Adipocyte (in vitro differentiated cells): ENCODE data around the gene WDR6.

ENCODE experiments used
- DNase-seq: peaks from one replicate; pipeline ENCODE4 v3.0.0-alpha.2; 2015; ENCODE audit warnings: low read depth
- H3K27me3 ChIP-seq: replicated peaks from 2 replicates; pipeline ENCODE4 v1.7.0; 2013; ENCODE audit warnings: mild to moderate bottlenecking, low read length, moderate library complexity; ENCODE audit not compliant: control insufficient read depth, insufficient read depth
- H3K36me3 ChIP-seq: 2 replicates; pipeline ENCODE4 v1.7.0; 2013; ENCODE audit warnings: low read length, mild to moderate bottlenecking, moderate library complexity; ENCODE audit not compliant: control insufficient read depth, insufficient read depth, severe bottlenecking
- H3K4me1 ChIP-seq: 2 replicates; pipeline ENCODE4 v1.7.0; 2013; ENCODE audit warnings: mild to moderate bottlenecking, low read length, moderate library complexity; ENCODE audit not compliant: control insufficient read depth, insufficient read depth
- H3K4me3 ChIP-seq: 2 replicates; pipeline ENCODE4 v1.7.0; 2013; ENCODE audit warnings: mild to moderate bottlenecking, low read length, moderate library complexity
- H3K9ac ChIP-seq: 2 replicates; pipeline ENCODE4 v1.7.0; 2013; ENCODE audit warnings: mild to moderate bottlenecking, low read length, moderate library complexity
- H3K9me3 ChIP-seq: 2 replicates; pipeline ENCODE4 v1.7.0; 2013; ENCODE audit warnings: mild to moderate bottlenecking, low read length, moderate library complexity; ENCODE audit not compliant: control insufficient read depth

The WDR6 gene, protein sequence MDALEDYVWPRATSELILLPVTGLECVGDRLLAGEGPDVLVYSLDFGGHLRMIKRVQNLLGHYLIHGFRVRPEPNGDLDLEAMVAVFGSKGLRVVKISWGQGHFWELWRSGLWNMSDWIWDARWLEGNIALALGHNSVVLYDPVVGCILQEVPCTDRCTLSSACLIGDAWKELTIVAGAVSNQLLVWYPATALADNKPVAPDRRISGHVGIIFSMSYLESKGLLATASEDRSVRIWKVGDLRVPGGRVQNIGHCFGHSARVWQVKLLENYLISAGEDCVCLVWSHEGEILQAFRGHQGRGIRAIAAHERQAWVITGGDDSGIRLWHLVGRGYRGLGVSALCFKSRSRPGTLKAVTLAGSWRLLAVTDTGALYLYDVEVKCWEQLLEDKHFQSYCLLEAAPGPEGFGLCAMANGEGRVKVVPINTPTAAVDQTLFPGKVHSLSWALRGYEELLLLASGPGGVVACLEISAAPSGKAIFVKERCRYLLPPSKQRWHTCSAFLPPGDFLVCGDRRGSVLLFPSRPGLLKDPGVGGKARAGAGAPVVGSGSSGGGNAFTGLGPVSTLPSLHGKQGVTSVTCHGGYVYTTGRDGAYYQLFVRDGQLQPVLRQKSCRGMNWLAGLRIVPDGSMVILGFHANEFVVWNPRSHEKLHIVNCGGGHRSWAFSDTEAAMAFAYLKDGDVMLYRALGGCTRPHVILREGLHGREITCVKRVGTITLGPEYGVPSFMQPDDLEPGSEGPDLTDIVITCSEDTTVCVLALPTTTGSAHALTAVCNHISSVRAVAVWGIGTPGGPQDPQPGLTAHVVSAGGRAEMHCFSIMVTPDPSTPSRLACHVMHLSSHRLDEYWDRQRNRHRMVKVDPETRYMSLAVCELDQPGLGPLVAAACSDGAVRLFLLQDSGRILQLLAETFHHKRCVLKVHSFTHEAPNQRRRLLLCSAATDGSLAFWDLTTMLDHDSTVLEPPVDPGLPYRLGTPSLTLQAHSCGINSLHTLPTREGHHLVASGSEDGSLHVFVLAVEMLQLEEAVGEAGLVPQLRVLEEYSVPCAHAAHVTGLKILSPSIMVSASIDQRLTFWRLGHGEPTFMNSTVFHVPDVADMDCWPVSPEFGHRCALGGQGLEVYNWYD

DNA sequence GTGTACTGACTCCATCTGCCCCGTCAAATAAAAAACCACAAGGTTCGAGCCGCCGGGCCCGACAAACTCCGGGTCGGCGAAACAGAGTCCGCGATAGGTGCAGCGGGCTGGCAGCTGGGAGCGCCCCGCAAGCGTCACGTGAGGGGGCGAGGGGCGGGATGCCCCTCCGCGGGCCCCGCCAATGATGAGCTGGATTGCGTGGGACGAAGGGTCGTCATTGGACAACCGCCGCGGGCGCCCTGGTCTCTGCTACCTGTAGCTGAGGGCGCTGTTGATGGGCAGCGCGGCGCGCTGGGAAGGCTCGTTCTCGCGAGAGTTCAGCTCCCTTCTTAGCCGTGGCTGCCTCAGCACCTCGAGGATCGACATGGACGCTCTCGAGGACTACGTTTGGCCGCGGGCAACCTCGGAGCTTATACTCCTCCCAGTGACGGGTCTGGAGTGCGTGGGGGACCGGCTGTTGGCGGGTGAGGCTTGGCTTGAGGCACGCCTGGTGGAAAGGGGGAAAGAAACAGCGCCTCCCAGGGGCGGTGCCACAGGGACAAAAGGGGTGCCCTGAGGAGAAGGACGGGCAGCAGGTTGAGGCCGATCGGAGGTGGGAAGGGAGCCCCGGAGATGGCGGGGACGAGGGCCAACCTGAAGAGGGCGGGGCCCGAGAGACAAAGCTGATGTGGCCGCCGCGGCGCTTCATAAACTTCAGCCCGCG, at the start of gene WDR6:
TSS of gene WDR6 (plus strand) at position 324 of the 703 bp plus-strand sequence. CDS start at position 365, 41 bp downstream.
- peaks cover 18% of the 10 kb centered on the region for H3K4me1 ChIP-seq
- H3K4me3 ChIP-seq: peak within 1 kb of the TSS; percentile 92
- peak; percentile 98 for DNase-seq
- H3K9me3 ChIP-seq: no peaks in the 10 kb centered on the region
- H3K36me3 ChIP-seq: no peaks in the 10 kb centered on the region
- H3K9ac ChIP-seq: peak within 1 kb of the TSS; percentile 95
- no peaks in the 10 kb centered on the region for H3K27me3 ChIP-seq

DNA sequence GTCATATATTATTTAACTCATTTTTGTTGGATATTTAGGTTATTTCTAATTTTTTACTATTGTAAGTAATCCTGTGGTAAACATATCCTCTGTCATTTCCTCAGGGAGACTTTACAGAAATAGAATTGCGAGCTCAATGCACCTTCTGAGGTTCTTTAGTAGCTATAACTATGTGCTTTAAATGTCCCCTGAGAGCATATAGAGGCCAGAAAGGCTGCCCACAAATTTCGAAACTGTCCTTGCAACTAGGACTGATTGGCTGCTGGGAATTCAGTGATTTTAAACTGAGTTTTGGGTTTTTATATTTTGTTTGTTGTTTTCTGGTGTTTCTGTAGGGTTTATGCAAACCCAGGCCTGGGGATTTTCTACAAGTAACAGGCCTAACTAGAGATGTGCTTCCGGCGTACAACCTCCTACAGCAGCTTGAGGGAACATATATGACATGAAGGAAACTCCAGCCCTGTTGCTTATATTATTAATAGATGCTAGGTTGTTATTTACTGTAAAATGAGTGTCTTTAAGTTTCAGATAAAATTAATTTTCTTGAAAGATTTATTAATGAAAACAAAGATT, 46.3 kb upstream of the WDR6 start:
- no peaks in the 10 kb centered on the region for H3K9me3 ChIP-seq
- H3K4me1 ChIP-seq: peaks cover 11% of the 10 kb centered on the region
- peak; percentile 80 for DNase-seq
- H3K27me3 ChIP-seq: no peaks in the 10 kb centered on the region
- peak overlapping the region; percentile 37 for H3K9ac ChIP-seq
- H3K36me3 ChIP-seq: peaks cover 34% of the 10 kb centered on the region
- H3K4me3 ChIP-seq: peak overlapping the region; percentile 58

DNA sequence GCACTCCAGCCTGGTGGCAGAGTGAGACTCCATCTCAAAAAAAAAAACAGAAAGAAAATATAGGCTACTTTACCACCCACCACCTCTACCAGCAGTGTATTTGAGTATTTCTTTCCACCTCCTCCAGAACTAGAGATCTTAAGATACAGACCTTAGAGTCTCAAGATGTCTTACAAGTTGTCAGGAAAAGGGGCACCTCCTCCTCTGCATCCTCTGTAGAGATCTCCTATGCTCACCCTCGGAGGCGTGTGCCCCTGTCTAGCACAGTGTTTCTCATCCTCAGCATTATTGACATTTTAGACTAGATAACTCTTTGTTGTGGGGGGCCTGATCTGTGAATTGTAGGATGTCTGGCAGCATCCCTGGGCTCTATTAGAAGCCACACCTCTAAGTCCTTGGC, 44.9 kb upstream of the WDR6 start:
- Histone ChIP-seq H3K4me3 (no peak overlapping the region), H3K36me3 (peaks cover 46% of the 10 kb centered on the region), H3K27me3 (no peaks in the 10 kb centered on the region), H3K9ac (no peak overlapping the region), H3K4me1 (peaks cover 11% of the 10 kb centered on the region), H3K9me3 (no peaks in the 10 kb centered on the region)
- DNase-seq: no peak

DNA sequence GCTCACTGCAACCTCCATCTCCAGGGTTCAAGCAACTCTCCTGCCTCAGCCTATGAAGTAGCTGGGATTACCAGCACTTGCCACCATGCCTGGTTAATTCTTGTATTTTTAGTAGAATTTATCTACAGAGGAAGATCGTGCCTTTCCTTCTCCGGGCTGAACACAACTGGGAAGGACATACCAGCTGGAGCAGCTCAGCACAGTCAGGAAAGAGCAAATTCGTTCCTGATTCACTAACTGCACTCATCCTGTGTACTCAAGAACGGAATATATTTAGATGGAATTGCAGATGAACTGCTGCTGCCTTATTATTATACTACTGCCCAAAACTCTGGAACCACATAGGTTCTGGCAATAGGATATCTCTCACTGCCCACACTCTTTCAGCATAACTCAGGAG, 44.3 kb upstream of the WDR6 start:
- peaks cover 47% of the 10 kb centered on the region for H3K36me3 ChIP-seq
- H3K9me3 ChIP-seq: no peaks in the 10 kb centered on the region
- no peak overlapping the region for H3K4me3 ChIP-seq
- no peaks in the 10 kb centered on the region for H3K27me3 ChIP-seq
- no peak for DNase-seq
- H3K4me1 ChIP-seq: peaks cover 11% of the 10 kb centered on the region
- H3K9ac ChIP-seq: no peak overlapping the region

DNA sequence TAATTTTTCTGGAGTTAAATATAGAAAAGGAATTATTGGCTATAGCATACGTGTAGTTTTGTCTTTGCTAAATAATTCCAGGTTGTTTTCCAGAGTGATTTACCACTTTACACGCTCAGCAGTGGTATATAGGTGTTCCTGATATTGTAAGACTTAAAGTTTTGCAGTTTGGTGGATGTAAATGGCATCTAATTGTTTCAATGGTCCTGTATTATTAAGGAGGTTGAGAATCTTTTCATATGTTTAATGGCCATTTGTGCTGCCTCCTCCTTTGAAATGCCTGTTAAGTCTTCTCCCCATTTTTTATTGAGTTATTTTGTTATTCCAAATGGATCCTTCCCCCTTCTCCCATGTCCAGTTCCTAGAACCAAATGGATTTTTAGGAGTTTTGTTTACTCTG, 43.6 kb upstream of the WDR6 start:
- Histone ChIP-seq H3K9me3 (no peaks in the 10 kb centered on the region), H3K36me3 (peaks cover 48% of the 10 kb centered on the region), H3K4me3 (no peak overlapping the region), H3K27me3 (no peaks in the 10 kb centered on the region), H3K4me1 (peaks cover 11% of the 10 kb centered on the region), H3K9ac (no peak overlapping the region)
- no peak for DNase-seq

DNA sequence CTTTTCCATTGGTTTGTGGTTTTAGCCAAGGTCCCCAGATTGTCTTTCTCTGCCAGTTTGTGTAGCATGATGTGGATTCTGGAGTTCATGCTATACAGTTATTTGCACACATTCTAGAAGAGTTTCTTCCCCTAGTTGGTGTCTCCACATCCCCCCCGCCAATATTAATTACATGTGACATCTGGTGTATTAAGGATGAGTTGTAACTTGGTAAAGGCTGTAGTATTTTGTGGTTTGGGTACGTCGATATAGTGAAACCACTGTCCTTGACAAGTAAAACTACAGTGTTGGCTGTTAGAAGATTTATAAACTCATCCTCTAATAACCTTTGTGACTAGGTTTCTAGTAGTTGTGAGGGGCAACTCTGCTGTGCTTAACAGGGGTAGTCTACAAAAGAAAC, 40.8 kb upstream of the WDR6 start:
- H3K4me3 ChIP-seq: no peak overlapping the region
- DNase-seq: no peak
- H3K27me3 ChIP-seq: no peaks in the 10 kb centered on the region
- peaks cover 72% of the 10 kb centered on the region for H3K36me3 ChIP-seq
- peaks cover 2% of the 10 kb centered on the region for H3K4me1 ChIP-seq
- H3K9ac ChIP-seq: no peak overlapping the region
- H3K9me3 ChIP-seq: no peaks in the 10 kb centered on the region

DNA sequence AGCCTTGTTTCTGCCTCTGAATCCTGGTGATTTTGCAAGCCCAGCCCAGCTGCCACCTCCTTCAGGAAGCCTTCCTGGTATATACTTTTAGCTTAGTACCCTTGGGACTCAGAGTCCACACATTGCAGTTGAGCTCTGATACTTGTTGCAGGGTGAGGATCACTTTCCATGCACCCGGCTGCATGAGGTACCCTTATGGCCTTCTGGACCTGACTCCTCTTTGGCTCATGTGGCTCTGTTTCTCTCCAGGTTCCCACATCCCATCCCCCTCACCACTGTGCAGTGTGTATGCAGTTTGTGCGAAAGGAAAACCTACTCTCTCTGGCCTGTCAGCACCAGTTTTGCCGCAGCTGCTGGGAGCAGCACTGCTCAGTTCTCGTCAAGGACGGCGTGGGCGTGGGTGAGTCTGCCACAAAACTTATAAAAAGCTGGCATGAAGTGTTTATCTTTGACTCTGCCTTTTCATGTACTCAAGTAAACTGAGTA, 40.3 kb upstream of the WDR6 start:
- DNase-seq: no peak
- Histone ChIP-seq H3K4me3 (no peak overlapping the region), H3K27me3 (no peaks in the 10 kb centered on the region), H3K36me3 (peaks cover 72% of the 10 kb centered on the region), H3K9ac (no peak overlapping the region), H3K9me3 (no peaks in the 10 kb centered on the region), H3K4me1 (no peaks in the 10 kb centered on the region)

DNA sequence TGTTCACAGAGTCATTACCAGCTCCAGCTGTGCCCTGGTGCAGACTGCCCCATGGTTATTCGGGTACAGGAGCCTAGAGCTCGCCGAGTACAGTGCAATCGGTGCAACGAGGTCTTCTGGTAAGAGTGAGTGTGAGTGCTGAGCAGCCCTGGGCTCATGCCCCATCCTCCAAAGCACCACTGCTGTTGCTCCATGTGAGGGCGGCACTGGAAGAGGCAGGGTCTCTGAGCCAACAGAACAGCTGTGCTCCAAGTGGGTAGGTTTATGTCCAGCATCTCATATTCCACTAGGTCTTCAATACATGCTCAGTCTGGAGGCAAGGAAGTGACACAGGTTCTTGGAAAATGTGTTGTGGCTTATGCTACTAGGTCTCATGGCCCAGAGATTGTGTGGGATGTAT, 36.6 kb upstream of the WDR6 start:
- no peak for DNase-seq
- Histone ChIP-seq H3K4me1 (no peaks in the 10 kb centered on the region), H3K9me3 (no peaks in the 10 kb centered on the region), H3K36me3 (peaks cover 87% of the 10 kb centered on the region), H3K4me3 (no peak overlapping the region), H3K27me3 (no peaks in the 10 kb centered on the region), H3K9ac (no peak overlapping the region)

DNA sequence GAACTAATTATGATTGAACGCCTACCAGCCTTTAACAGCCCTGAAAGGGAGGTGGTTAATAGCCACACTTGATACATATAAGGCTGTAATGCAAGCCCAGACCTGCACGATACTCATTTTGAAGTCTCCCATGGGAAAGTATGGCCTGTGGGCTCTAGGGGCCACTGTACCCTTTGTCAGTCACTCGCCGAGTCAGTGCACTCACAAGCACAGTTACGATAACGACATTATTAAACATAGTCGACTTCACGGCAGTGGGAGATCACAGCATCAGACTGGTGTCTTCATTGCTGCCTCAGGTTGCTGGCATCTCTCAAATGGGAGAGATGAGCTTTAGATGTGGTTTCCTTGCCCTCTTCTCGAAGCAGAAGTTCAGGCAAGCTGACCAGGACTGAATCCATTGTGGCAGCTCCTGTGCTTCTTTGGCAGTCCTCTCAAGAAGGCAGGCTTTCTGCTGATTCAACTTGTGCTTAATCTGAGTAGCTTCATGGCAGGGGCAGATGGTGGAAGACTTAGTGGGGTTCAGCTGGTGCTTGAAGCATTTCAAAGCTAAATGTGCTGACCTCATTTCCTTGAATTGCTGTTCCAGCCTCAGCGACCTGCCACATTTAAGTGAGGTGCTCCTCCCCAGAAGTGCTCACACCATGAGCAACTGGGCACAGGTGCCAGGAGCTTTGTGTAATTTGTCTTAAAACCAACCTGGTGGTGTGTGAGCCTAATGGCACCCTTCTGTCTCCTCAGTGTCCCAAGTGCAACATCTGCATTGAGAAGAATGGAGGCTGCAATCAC, 32.9 kb upstream of the WDR6 start:
- no peak for DNase-seq
- Histone ChIP-seq H3K4me3 (no peak overlapping the region), H3K36me3 (peaks cover 89% of the 10 kb centered on the region), H3K9ac (no peak overlapping the region), H3K4me1 (no peaks in the 10 kb centered on the region), H3K27me3 (no peaks in the 10 kb centered on the region), H3K9me3 (no peaks in the 10 kb centered on the region)

DNA sequence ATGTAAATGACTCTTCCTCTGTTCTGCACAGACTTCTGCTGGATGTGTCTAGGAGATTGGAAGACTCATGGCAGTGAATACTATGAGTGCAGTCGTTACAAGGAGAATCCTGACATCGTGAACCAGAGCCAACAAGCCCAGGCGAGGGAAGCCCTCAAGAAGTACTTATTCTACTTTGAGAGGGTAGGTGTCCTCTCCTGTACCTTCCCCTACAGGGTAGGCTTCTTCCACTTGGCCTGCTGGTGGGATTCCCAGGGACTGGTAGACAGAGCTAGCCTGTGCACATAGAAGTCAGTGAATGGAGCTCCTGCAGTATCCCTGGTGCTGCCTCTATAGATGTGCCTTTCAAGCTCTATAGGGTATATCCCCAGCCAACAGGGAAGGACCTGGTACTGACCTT, 27.7 kb upstream of the WDR6 start:
- Histone ChIP-seq H3K36me3 (peaks cover 92% of the 10 kb centered on the region), H3K9ac (no peak overlapping the region), H3K27me3 (no peaks in the 10 kb centered on the region), H3K9me3 (no peaks in the 10 kb centered on the region), H3K4me1 (no peaks in the 10 kb centered on the region), H3K4me3 (no peak overlapping the region)
- DNase-seq: no peak
